ENCODE results near the gene FAM47C.
"Not testable (repeated sequence)": the region's sequence is repeated elsewhere in the genome, so short reads cannot be mapped to it uniquely, and the experiment has no call there.

The FAM47C gene

GRCh38 chrX:37008182-37008581 lies at the start of gene FAM47C:
Gene FAM47C (plus strand): TSS chrX:37008366. CDS start chrX:37008411, 45 bp downstream.
- DNase-seq: not testable (repeated sequence)

- DNase-seq: peak in 1 of 2 experiments; percentile 37
Observed at GRCh38 chrX:36961590-36961989, 46.6 kb upstream of the FAM47C start.

- DNase-seq: no peak
Observed at GRCh38 chrX:36963069-36963808, 44.9 kb upstream of the FAM47C start.

GRCh38 chrX:36963852-36964251 lies 44.3 kb upstream of the FAM47C start:
- DNase-seq: no peak

- DNase-seq: no peak
Observed at GRCh38 chrX:36973575-36973974, 34.6 kb upstream of the FAM47C start.

- peak in 1 of 2 experiments; percentile 19 for DNase-seq
Observed at GRCh38 chrX:36974911-36975310, 33.3 kb upstream of the FAM47C start.

GRCh38 chrX:36978886-36979285 lies 29.3 kb upstream of the FAM47C start:
- no peak for DNase-seq

- no peak for DNase-seq
Observed at GRCh38 chrX:36983831-36984230, 24.3 kb upstream of the FAM47C start.

- DNase-seq: peak in 1 of 2 experiments; percentile 13
Observed at GRCh38 chrX:36985416-36986209, 22.6 kb upstream of the FAM47C start.

GRCh38 chrX:36986231-36986630 lies 21.9 kb upstream of the FAM47C start:
- no peak for DNase-seq

- not testable (repeated sequence) for DNase-seq
Observed at GRCh38 chrX:36987212-36987611, 21.0 kb upstream of the FAM47C start.

- DNase-seq: no peak
Observed at GRCh38 chrX:37000140-37000539, 8.0 kb upstream of the FAM47C start.

- DNase-seq: no peak
Observed at GRCh38 chrX:37010496-37010895, 2.3 kb downstream of the FAM47C start.

GRCh38 chrX:37034260-37034659 lies 26.1 kb downstream of the FAM47C start:
- not testable (repeated sequence) for DNase-seq

- DNase-seq: not testable (repeated sequence)
Observed at GRCh38 chrX:37036674-37037220, 28.6 kb downstream of the FAM47C start.

- DNase-seq: not testable (repeated sequence)
Observed at GRCh38 chrX:37038814-37039213, 30.6 kb downstream of the FAM47C start.

- not testable (repeated sequence) for DNase-seq
Observed at GRCh38 chrX:37042956-37043885, 35.1 kb downstream of the FAM47C start.

GRCh38 chrX:37047776-37048175 lies 39.6 kb downstream of the FAM47C start:
- DNase-seq: no peak

GRCh38 chrX:37057572-37057971 lies 49.4 kb downstream of the FAM47C start:
- not testable (repeated sequence) for DNase-seq

GRCh38 chrX:37060999-37061398 lies 52.8 kb downstream of the FAM47C start:
- DNase-seq: peak; percentile 31 to 42

Data from NCI-H2081 (cell line).